IPS-18a (cell line): ENCODE data around the gene SMARCB1.
A peak's percentile ranks its signal among the peaks of the same experiment; 100 is the strongest.

Experiments
- H3K27ac ChIP-seq: one replicate; pipeline ENCODE4 v1.5.1; 2013; ENCODE audit warnings: low read length
- H3K27me3 ChIP-seq: one replicate; pipeline ENCODE4 v1.6.1; 2013; ENCODE audit warnings: mild to moderate bottlenecking, low read length; ENCODE audit not compliant: control insufficient read depth, insufficient read depth
- H3K36me3 ChIP-seq: one replicate; pipeline ENCODE4 v1.6.1; 2013; ENCODE audit warnings: low read depth, low read length; ENCODE audit not compliant: control insufficient read depth
- H3K4me1 ChIP-seq: one replicate; pipeline ENCODE4 v1.6.1; 2013; ENCODE audit warnings: low read depth, low read length; ENCODE audit not compliant: control insufficient read depth
- H3K4me3 ChIP-seq: one replicate; pipeline ENCODE4 v1.5.1; 2013; ENCODE audit warnings: low read length
- H3K9ac ChIP-seq: one replicate; pipeline ENCODE4 v1.6.1; 2013; ENCODE audit warnings: mild to moderate bottlenecking, low read length, moderate library complexity
- H3K9me3 ChIP-seq: one replicate; pipeline ENCODE4 v1.6.1; 2013; ENCODE audit warnings: low read depth, low read length; ENCODE audit not compliant: control insufficient read depth

The SMARCB1 gene

GRCh38 chr22:23752090-23752691 lies 34.6 kb upstream of the SMARCB1 start:
- H3K27ac ChIP-seq: no peak overlapping the region

DNA sequence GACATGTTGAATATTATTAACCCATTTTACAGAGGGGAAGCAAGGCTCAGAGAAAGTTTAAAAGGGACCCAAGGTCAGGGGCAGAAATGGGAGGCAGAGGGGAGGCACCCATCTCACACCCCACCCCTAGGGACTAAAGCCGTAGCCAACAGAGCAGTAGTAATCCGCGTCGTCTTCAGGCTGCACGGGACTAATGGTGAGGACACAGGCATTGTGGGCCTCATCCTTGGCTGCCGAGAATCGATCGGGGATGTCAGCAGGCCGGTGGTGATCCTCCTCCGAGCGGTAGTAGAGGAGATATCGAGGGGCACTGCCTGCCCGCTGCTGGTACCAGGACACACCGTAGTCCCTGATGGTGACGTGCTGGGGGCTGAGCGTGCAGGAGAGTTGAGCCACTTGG lies 34.0 kb upstream of the SMARCB1 start:
- no peaks in the 10 kb centered on the region for H3K36me3 ChIP-seq
- no peaks in the 10 kb centered on the region for H3K4me1 ChIP-seq
- H3K27me3 ChIP-seq: no peaks in the 10 kb centered on the region
- H3K4me3 ChIP-seq: no peak overlapping the region
- H3K9me3 ChIP-seq: no peaks in the 10 kb centered on the region
- no peak overlapping the region for H3K27ac ChIP-seq
- H3K9ac ChIP-seq: no peak overlapping the region

More at GRCh38 chr22:23752090-23752691, 34.6 kb upstream of the SMARCB1 start:
- H3K9ac ChIP-seq: no peak overlapping the region
- H3K27me3 ChIP-seq: no peaks in the 10 kb centered on the region
- no peaks in the 10 kb centered on the region for H3K4me1 ChIP-seq
- no peaks in the 10 kb centered on the region for H3K9me3 ChIP-seq
- H3K4me3 ChIP-seq: peak overlapping the region; percentile 90
- H3K36me3 ChIP-seq: no peaks in the 10 kb centered on the region

- no peaks in the 10 kb centered on the region for H3K36me3 ChIP-seq
- no peaks in the 10 kb centered on the region for H3K9me3 ChIP-seq
- H3K4me1 ChIP-seq: no peaks in the 10 kb centered on the region
- H3K9ac ChIP-seq: no peak overlapping the region
- no peak overlapping the region for H3K27ac ChIP-seq
- H3K27me3 ChIP-seq: no peaks in the 10 kb centered on the region
- no peak overlapping the region for H3K4me3 ChIP-seq
These were observed 33.4 kb upstream of the SMARCB1 start for GRCh38 chr22:23753385-23753784.

DNA sequence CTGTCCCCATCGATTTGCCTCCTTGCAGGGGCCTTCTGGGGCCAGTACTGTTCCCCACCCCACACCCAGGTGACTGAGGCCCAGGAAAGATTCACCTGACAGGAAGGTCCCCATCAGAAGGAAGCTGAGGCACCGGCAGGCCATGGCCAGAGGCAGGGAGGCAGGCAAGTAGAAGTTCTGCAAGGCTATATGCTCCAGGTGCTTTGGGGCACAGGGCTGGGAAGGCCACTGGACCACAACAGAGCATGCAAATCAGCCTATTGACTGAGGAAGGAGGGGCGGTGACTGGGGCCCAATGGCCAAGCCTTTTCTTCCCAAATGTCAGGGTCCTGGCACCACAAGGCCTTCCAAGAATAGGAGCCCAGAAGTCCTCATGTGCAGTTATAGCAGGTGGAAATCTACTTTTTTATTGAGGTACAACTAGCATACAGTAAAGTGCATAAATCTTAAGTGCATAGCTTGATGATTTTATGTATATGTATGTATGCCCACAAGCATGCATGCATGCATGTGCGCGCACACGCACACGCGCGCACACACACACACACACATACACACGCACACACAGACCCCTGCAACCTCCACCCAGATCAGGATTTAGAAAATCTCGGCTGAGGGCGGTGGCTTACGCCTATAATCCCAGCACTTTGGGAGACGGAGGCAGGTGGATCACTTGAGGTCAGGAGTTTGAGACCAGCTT lies 32.4 kb upstream of the SMARCB1 start, which contains the start of gene VPREB3:
VPREB3 (minus strand) TSS at position 206 of the 700 bp plus-strand sequence; CDS start at position 144, 62 bp downstream.
- Histone ChIP-seq H3K27ac (no peak within 1 kb of the TSS), H3K4me3 (no peak within 1 kb of the TSS), H3K9me3 (no peaks in the 10 kb centered on the region), H3K27me3 (no peaks in the 10 kb centered on the region), H3K4me1 (no peaks in the 10 kb centered on the region), H3K9ac (no peak within 1 kb of the TSS), H3K36me3 (no peaks in the 10 kb centered on the region)

DNA sequence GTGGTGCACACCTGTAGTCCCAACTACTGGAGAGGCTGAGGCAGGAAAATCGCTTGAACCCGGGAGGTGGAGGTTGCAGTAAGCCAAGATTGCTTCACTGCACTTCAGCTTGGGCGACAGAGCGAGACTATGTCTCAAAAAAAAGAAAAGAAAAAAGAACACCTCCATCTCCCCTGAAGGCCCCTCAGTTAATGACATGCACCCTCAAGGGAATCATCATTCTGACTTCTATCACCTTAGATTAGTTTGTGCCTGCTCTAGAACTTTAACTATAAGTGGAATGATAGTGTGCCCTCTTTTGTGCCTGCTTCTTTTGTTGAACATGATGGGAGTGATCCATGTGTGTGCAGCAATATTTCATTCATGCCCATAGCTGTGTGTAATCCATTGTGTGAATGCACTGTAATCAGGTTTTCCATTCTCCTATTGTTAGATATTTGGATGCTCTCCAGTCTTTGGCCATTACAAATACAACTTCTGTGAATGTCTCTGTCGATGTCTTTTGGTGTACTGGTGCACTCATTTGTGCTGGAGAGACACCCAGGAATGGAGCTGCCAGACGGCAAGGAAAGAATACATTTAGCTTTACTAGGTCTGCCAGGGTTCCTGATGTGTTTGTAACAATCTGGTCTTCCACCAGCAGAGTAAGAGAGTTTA lies 31.7 kb upstream of the SMARCB1 start:
- H3K4me3 ChIP-seq: no peak overlapping the region
- H3K27ac ChIP-seq: no peak overlapping the region
- no peaks in the 10 kb centered on the region for H3K36me3 ChIP-seq
- no peaks in the 10 kb centered on the region for H3K4me1 ChIP-seq
- H3K27me3 ChIP-seq: no peaks in the 10 kb centered on the region
- H3K9me3 ChIP-seq: no peaks in the 10 kb centered on the region
- H3K9ac ChIP-seq: no peak overlapping the region

DNA sequence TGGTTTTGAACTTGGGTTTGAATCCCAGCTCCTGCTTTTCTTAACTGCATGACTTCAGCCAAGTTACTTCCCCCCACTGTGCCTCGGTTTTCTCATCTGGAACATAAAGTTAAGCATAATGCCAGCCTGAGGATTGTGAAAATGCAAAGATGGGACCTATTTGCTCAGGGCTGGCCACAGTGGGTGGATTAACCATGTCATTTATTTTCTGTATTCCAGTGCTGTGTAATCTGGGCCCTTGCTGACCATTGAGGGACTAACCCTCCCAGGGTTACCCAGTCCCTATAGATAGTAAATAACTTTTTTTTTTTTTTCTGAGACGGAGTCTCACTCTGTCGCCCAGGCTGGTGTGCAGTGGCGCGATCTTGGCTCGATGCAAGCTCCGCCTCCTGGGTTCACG lies 31.1 kb upstream of the SMARCB1 start:
- no peak overlapping the region for H3K4me3 ChIP-seq
- no peaks in the 10 kb centered on the region for H3K9me3 ChIP-seq
- no peaks in the 10 kb centered on the region for H3K36me3 ChIP-seq
- no peaks in the 10 kb centered on the region for H3K4me1 ChIP-seq
- no peak overlapping the region for H3K27ac ChIP-seq
- H3K9ac ChIP-seq: no peak overlapping the region
- H3K27me3 ChIP-seq: no peaks in the 10 kb centered on the region

- no peak overlapping the region for H3K4me3 ChIP-seq
- no peaks in the 10 kb centered on the region for H3K4me1 ChIP-seq
- no peaks in the 10 kb centered on the region for H3K9me3 ChIP-seq
- H3K27me3 ChIP-seq: no peaks in the 10 kb centered on the region
- no peak overlapping the region for H3K9ac ChIP-seq
- H3K36me3 ChIP-seq: no peaks in the 10 kb centered on the region
- no peak overlapping the region for H3K27ac ChIP-seq
These were observed 29.9 kb upstream of the SMARCB1 start for GRCh38 chr22:23756891-23757290.

GRCh38 chr22:23759566-23759965 lies 27.2 kb upstream of the SMARCB1 start:
- H3K9ac ChIP-seq: no peak overlapping the region
- H3K4me1 ChIP-seq: peaks cover 10% of the 10 kb centered on the region
- H3K36me3 ChIP-seq: no peaks in the 10 kb centered on the region
- no peaks in the 10 kb centered on the region for H3K27me3 ChIP-seq
- no peak overlapping the region for H3K27ac ChIP-seq
- no peak overlapping the region for H3K4me3 ChIP-seq
- no peaks in the 10 kb centered on the region for H3K9me3 ChIP-seq

GRCh38 chr22:23760056-23760455 lies 26.7 kb upstream of the SMARCB1 start:
- no peaks in the 10 kb centered on the region for H3K27me3 ChIP-seq
- no peaks in the 10 kb centered on the region for H3K9me3 ChIP-seq
- no peak overlapping the region for H3K4me3 ChIP-seq
- no peak overlapping the region for H3K9ac ChIP-seq
- no peaks in the 10 kb centered on the region for H3K36me3 ChIP-seq
- no peak overlapping the region for H3K27ac ChIP-seq
- peaks cover 10% of the 10 kb centered on the region for H3K4me1 ChIP-seq

DNA sequence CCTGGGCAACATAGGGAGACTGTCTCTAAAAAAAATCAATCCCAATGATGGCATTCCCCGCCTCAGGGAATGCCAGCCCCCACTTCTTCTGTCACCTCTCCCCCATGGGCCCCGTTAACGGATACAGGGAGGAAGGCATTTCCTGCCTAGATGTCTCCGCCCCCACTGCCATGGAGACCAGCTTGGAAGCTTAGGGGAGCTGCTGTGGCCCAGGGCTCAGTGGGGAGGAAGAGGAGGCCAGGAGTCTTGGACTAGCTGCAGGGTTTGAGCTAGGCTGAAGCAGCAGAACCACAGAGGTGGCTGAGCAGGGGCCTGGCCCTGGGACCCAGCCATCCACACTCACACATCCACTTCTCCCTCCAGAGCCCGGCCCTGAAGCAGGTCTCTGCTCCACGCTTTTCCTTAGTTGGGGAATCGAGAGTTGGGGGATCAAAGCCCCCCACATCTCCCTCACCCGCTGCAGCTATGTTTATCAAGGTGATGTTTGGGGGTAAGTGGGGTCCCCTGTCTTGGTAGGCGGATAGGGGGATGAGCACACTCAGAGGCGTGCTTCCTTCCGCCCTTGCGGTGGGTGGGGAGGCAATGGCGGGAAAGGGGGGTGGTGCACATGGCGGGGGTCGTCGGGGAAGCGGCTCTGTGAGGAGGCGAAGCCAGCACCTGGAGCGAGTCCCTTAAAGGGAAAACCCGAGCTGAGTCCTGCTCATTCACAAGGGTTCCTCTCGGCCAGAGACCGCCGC lies 23.8 kb upstream of the SMARCB1 start, which contains the start of gene C22orf15:
C22orf15 (plus strand) TSS at position 149 of the 737 bp plus-strand sequence; CDS start at position 466, 317 bp downstream.
- peaks cover 6% of the 10 kb centered on the region for H3K36me3 ChIP-seq
- H3K9ac ChIP-seq: no peak within 1 kb of the TSS
- peaks cover 14% of the 10 kb centered on the region for H3K4me1 ChIP-seq
- peak within 1 kb of the TSS; percentile 0 for H3K4me3 ChIP-seq
- H3K27me3 ChIP-seq: no peaks in the 10 kb centered on the region
- H3K9me3 ChIP-seq: no peaks in the 10 kb centered on the region
- no peak within 1 kb of the TSS for H3K27ac ChIP-seq

GRCh38 chr22:23763579-23763945 lies 23.2 kb upstream of the SMARCB1 start:
- no peaks in the 10 kb centered on the region for H3K9me3 ChIP-seq
- H3K27ac ChIP-seq: no peak overlapping the region
- H3K4me1 ChIP-seq: peaks cover 14% of the 10 kb centered on the region
- peak overlapping the region; percentile 0 for H3K4me3 ChIP-seq
- H3K9ac ChIP-seq: no peak overlapping the region
- H3K27me3 ChIP-seq: no peaks in the 10 kb centered on the region
- peaks cover 6% of the 10 kb centered on the region for H3K36me3 ChIP-seq
